Endothelial cell of umbilical vein (primary cell): ENCODE results near the gene WDR5.

Experiments
- CTCF ChIP-seq, 2 donors: IDR thresholded peaks; 1 replicate in 1 of 2; 2 replicates in 1 of 2; pipeline ENCODE4 v1.5.1; 2011; ENCODE audit warnings: low read length in 2 of 2, mild to moderate bottlenecking in 2 of 2, moderate library complexity in 2 of 2, control low read depth in 1 of 2, inconsistent platforms in 1 of 2, low read depth in 1 of 2; ENCODE audit not compliant: insufficient read depth in 1 of 2; ENCODE audit errors: extremely low read depth in 1 of 2
- EZH2 ChIP-seq: IDR thresholded peaks from 2 replicates; pipeline ENCODE4 v1.6.1; 2012; ENCODE audit warnings: borderline replicate concordance, low read depth, mild to moderate bottlenecking, moderate library complexity, low read length, inconsistent platforms; ENCODE audit not compliant: severe bottlenecking
- GATA2 ChIP-seq: IDR thresholded peaks from 2 replicates; pipeline ENCODE4 v1.7.0; 2011; ENCODE audit warnings: low read depth, mild to moderate bottlenecking, moderate library complexity, mixed read lengths, low read length; ENCODE audit not compliant: insufficient read length, insufficient read depth
- MAX ChIP-seq: IDR thresholded peaks from 2 replicates; pipeline ENCODE4 v1.6.1; 2011; ENCODE audit not compliant: insufficient read depth, insufficient read length
- POLR2A ChIP-seq: IDR thresholded peaks from 2 replicates; pipeline ENCODE4 v1.6.1; 2012; ENCODE audit warnings: low read depth, mild to moderate bottlenecking, control low read depth, low read length
- POLR2AphosphoS5 ChIP-seq: IDR thresholded peaks from 2 replicates; pipeline ENCODE4 v1.6.1; 2012; ENCODE audit warnings: low read depth, mild to moderate bottlenecking, control low read depth, low read length, moderate library complexity; ENCODE audit not compliant: insufficient read depth

GRCh38 chr9:134198791-134199190 lies 62.9 kb downstream of the WDR5 start:
- TF ChIP-seq CTCF (IDR thresholded peaks at IDR 0.05; ENCODE audit: extremely low read depth in 1 of 2, insufficient read depth in 1 of 2, low read depth in 1 of 2, low read length in 2 of 2) (no peak), EZH2 (no peak), POLR2AphosphoS5 (no peak), POLR2A (no peak), GATA2 (no peak), MAX (no peak)
